Body of pancreas (tissue), 4 donors: ENCODE results near the gene GFOD1.

Experiments
- POLR2A ChIP-seq, 3 donors: fragments of 450-650 bp; IDR thresholded peaks; one replicate each; pipeline ENCODE4 v1.6.1; 2016; ENCODE audit warnings: antibody characterized with exemption in 3 of 3, mild to moderate bottlenecking in 2 of 3
- TF ChIP-seq, protein P1 (sequence below), 7 experiments: fragments of 450-650 bp in 4 of 7; fragments of 200-600 bp in 3 of 7; sonication (generic) in 3 of 7; IDR thresholded peaks; one replicate each; pipeline ENCODE4 v1.5.1; 2016 to 2019; ENCODE audit warnings: antibody characterized with exemption in 7 of 7

DNA sequence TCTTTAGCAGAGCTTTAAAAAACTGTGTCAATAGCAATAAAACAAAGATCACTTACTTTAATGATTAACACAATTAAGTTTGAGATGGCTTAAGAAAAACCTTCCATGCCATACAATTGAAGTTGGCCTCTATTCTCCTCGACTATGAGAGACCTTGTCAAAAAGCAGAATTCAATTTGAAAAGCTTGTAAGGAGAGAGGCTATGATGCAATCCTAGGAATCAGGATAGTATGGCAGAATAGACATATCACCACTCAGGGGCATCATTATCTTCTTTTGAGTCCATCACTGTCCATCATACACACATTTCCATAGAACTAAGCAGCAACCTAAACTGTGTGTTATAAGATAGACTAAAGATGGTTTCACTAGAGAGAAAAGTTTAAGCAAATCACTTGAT is 176.2 kb downstream of the GFOD1 start:
- TF ChIP-seq, protein P1, sequence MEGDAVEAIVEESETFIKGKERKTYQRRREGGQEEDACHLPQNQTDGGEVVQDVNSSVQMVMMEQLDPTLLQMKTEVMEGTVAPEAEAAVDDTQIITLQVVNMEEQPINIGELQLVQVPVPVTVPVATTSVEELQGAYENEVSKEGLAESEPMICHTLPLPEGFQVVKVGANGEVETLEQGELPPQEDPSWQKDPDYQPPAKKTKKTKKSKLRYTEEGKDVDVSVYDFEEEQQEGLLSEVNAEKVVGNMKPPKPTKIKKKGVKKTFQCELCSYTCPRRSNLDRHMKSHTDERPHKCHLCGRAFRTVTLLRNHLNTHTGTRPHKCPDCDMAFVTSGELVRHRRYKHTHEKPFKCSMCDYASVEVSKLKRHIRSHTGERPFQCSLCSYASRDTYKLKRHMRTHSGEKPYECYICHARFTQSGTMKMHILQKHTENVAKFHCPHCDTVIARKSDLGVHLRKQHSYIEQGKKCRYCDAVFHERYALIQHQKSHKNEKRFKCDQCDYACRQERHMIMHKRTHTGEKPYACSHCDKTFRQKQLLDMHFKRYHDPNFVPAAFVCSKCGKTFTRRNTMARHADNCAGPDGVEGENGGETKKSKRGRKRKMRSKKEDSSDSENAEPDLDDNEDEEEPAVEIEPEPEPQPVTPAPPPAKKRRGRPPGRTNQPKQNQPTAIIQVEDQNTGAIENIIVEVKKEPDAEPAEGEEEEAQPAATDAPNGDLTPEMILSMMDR (IDR thresholded peaks at IDR 0.05): no peak
- TF ChIP-seq POLR2A (IDR thresholded peaks at IDR 0.05): no peak
